Stimulated activated naive CD8-positive, alpha-beta T cell treated with anti-CD3 and anti-CD28 coated beads, Interleukin-15, amount 100 ng/mL, for 72 hours (primary cell): ENCODE results near the gene PLEKHA7.
"Not testable (repeated sequence)": the region's sequence is repeated elsewhere in the genome, so short reads cannot be mapped to it uniquely, and the experiment has no call there.

Source experiments
- ATAC-seq: fragments of 150-1000 bp; cut with Tn5 transposase; 2 replicates; pipeline ENCODE4 v1.10.0; 2021; ENCODE audit warnings: mild to moderate bottlenecking, moderate library complexity
- DNase-seq, 2 donors: peaks; one replicate each; pipeline ENCODE4 v3.0.0; 2021 to 2022
- H3K27ac Mint-ChIP-seq, 2 donors: one replicate each; pipeline ENCODE4 v1.8.0; 2022; ENCODE audit warnings: mild to moderate bottlenecking in 2 of 2, mixed read lengths in 2 of 2, moderate library complexity in 2 of 2
- H3K27me3 Mint-ChIP-seq: one replicate; pipeline ENCODE4 v1.8.0; 2022; ENCODE audit warnings: mixed read lengths
- H3K4me1 Mint-ChIP-seq: one replicate; pipeline ENCODE4 v1.8.0; 2022; ENCODE audit warnings: mild to moderate bottlenecking, mixed read lengths
- H3K4me3 Mint-ChIP-seq, 2 donors: one replicate each; pipeline ENCODE4 v1.8.0; 2022; ENCODE audit warnings: mild to moderate bottlenecking in 2 of 2, mixed read lengths in 2 of 2, moderate library complexity in 1 of 2
- H3K9me3 Mint-ChIP-seq, 2 donors: one replicate each; pipeline ENCODE4 v1.8.0; 2022; ENCODE audit warnings: mixed read lengths in 2 of 2

The PLEKHA7 gene

DNA sequence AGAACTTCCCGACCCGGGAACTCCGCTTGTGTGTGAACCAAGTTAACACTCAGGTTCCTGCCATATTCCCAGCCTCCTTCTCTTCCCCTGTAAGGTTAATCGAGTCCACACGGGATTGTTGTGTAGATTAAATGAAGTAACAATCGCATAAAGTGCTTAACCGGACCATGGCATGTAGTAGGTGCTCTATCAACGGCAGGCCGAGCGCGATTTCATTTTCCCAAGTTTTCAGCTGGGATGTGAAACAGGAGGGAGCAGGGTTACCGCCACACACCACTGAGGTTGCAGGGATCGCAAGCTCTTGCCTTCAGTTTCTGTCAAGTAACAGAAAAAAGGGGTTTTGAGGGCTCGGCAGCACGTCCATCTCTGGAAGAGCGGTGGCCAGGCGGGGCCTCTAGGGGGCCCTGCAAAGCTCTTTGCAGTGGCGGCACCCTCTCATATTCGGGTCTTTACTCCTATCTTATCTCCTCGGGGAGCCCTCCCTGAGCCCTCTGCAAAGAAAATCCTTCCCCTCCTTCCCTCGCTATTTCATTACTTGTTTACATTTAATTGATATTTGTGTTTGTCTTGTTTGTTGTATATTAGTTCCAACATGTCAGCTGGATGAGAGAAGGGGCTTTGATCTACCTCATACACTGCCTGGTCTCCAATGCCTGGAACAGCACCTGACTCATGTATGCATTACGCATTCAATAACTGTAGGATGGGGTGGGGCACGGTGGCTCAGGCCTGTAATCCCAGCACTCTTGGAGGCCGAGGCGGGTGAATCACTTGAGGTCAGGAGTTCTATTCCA is 816 bp upstream of the PLEKHA7 start:
- ATAC-seq (peak; percentile 61), DNase-seq (peak; percentile 22 to 35)
- no peaks in the 10 kb centered on the region for H3K9me3 Mint-ChIP-seq
- H3K4me1 Mint-ChIP-seq = peaks cover 13% of the 10 kb centered on the region
- peak overlapping the region; percentile 87 to 89 for H3K4me3 Mint-ChIP-seq
- peak overlapping the region; percentile 51 to 69 for H3K27ac Mint-ChIP-seq
- peaks cover 27% of the 10 kb centered on the region for H3K27me3 Mint-ChIP-seq

DNA sequence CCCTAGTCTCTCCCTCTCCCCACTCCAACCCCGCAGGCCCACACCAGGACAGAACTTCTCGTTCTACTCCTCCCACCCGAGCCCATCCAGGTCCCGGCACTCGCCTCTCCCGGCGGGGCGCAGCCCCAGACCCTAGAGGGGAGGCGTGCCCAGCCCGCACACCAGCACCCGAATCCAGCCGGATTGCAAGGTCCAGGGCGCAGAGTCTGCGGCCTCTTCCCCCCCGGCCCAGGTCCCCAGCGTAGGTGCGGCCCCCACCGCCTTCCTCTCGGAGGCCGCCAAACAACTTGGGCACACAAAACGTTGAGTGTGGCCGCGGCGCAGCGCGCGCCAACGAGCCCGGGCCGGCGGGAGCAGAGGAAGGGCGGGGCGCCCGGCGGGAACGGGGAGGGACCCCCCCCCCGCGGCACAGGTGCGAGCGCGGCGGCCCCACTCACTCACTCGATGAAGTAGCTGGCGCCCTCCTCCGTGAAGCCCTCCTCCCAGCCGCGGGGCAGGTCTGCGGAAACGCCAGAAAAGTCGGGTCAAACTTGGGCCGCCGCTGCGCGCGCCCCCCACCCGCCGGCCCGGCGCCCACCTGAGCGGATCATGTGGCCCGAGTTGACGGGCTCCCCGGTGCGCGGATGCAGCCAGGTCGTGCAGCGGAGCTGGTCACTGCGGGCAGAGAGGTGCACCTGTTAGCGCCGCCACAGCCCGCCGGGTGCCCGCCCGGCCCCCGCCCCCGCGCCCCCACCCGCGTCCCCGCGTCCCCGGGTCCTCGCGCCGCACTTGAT is 480 bp downstream of the PLEKHA7 start:
- ATAC-seq (peak; percentile 56), DNase-seq (peak; percentile 18 to 24)
- Mint-ChIP-seq H3K4me1 (peaks cover 13% of the 10 kb centered on the region), H3K27me3 (peaks cover 27% of the 10 kb centered on the region), H3K27ac (no peak overlapping the region), H3K4me3 (peak overlapping the region in 1 of 2 donors; percentile 63), H3K9me3 (no peaks in the 10 kb centered on the region)

DNA sequence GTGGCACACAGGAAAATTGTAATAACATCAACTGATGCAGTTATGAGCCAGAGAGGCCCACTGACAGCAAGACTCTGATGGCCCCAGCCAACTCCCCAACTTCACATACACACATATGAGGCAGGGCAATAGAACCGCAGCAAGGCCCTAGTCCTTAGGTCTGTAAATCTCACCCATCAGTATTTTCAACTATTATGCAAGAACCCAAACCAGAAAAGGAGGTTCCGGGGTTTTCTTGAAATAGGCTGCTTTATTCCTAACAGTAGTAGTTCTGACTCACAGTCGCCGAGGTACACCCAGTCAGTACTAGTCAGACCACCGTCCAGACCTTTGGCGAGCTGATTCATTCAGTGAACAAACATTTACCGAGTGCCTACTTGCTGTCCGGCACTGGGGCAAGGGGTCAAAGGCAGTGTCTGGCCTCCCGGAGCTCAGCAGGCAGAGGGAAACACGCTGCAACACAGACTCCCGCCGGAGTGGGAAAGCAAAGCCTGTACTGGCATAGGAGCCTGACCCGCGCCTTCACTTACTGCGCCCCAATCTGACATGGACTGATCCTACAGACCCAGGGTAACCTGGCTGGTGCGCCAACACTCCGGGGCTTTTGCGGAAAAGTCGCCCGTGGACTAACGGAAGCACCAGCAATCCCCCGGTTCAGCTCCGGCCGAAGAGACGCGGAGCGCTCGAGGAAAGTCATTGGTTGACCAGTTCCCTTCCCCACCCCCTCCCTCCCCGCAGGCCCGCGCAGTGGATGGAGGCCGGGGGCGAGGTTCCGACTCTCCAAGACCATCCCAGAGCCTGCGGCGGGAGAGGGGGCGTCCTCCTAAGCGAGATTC is 1.3 kb downstream of the PLEKHA7 start:
- Mint-ChIP-seq H3K4me1 (peaks cover 13% of the 10 kb centered on the region), H3K4me3 (peak overlapping the region in 1 of 2 donors; percentile 63), H3K27ac (no peak overlapping the region), H3K27me3 (peaks cover 27% of the 10 kb centered on the region), H3K9me3 (no peaks in the 10 kb centered on the region)
- ATAC-seq (no peak), DNase-seq (no peak)

DNA sequence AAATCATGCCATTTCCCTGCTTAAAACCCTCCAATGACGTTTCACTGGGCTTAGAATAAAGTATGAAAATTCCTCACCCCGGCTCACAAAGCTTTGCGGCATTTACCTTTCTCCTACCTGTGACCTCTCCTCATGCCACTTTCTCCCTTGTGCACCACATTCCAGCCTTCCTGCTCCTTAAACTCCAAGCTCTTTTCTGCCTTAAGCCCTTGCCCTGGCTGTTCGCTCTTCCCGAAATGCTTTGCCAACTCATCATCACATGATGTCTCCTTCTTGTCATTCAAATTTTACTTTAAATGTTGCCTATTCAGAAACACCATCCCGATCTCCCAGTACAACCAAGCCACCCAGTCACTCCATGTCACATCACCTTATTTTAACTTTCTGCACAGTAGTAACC is 2.0 kb downstream of the PLEKHA7 start:
- Mint-ChIP-seq H3K9me3 (no peaks in the 10 kb centered on the region), H3K27me3 (peaks cover 27% of the 10 kb centered on the region), H3K27ac (no peak overlapping the region), H3K4me1 (peaks cover 13% of the 10 kb centered on the region), H3K4me3 (no peak overlapping the region)
- DNase-seq (no peak), ATAC-seq (no peak)

DNA sequence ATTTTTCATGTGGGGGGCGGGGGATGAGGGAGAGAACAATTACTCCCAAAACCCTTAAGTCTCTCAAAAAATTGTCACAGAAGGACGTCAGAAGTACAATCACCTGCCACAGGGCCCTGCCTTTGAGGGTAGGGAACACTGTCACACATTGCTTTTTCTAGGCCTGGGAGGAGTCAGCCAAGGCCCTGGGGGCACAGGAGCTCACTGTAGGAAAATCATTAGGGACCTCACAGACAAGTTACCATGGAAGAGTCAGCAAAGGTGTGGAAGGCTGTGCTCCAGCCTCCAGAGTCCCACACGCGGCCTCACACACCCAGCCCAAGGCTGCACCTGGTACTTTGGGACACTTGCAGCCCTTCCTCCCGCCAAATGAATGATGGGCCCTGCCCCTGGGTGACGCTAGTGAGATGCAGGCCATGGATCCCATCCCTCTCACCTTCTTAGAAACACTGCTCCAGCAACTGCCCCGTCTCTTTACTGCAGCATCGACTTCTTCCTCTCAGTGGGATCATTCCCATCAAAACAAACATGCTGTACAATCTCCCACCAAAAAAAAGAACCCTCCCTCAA is 3.3 kb downstream of the PLEKHA7 start:
- H3K4me1 Mint-ChIP-seq = peaks cover 13% of the 10 kb centered on the region
- H3K4me3 Mint-ChIP-seq = no peak overlapping the region
- H3K9me3 Mint-ChIP-seq = no peaks in the 10 kb centered on the region
- no peak overlapping the region for H3K27ac Mint-ChIP-seq
- ATAC-seq (no peak), DNase-seq (no peak)
- peaks cover 15% of the 10 kb centered on the region for H3K27me3 Mint-ChIP-seq

DNA sequence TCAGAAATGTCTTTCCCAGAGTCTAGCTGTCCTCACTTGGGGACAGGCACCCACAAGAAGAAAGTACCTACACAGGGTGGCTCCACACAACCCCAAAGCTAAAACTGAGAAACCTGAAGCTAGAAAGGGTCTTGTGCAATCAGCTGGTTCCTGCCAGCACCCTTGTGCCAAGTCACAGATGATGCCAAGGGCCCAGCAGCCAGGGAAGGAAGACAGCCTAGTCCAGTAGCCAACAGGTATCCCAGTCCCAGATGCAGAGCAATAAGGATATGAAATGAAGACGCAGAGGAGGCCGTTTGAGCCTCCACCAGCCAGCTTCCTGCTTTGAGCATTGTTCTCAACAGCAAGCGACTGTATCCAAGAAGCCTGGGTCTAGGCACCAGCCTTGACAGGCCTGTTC is 6.1 kb downstream of the PLEKHA7 start:
- Mint-ChIP-seq H3K27me3 (no peaks in the 10 kb centered on the region), H3K9me3 (no peaks in the 10 kb centered on the region), H3K4me1 (peaks cover under 1% of the 10 kb centered on the region), H3K4me3 (no peak overlapping the region), H3K27ac (no peak overlapping the region)
- no peak for ATAC-seq
- DNase-seq = no peak

DNA sequence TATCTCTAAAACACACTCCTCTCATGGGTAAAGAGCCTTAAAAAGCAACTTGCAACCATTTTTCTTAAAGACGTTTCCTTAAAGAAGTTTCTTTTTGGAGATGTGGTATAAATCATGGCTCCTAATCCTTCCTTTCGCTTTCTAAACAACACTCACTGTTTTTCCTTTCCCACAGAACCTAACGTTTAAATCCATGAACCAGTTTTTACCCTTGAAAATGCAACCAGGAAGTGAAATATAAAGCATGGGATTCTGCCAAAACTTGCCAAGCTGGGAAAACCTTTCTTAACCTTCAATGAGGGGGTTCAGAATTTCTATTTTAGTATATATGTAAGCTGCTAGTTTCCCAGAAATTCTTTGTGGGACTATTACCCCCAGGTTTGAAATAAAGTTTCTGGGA is 8.6 kb downstream of the PLEKHA7 start:
- ATAC-seq (no peak), DNase-seq (no peak)
- Mint-ChIP-seq H3K27me3 (no peaks in the 10 kb centered on the region), H3K4me1 (no peaks in the 10 kb centered on the region), H3K4me3 (no peak overlapping the region), H3K27ac (no peak overlapping the region), H3K9me3 (no peaks in the 10 kb centered on the region)

DNA sequence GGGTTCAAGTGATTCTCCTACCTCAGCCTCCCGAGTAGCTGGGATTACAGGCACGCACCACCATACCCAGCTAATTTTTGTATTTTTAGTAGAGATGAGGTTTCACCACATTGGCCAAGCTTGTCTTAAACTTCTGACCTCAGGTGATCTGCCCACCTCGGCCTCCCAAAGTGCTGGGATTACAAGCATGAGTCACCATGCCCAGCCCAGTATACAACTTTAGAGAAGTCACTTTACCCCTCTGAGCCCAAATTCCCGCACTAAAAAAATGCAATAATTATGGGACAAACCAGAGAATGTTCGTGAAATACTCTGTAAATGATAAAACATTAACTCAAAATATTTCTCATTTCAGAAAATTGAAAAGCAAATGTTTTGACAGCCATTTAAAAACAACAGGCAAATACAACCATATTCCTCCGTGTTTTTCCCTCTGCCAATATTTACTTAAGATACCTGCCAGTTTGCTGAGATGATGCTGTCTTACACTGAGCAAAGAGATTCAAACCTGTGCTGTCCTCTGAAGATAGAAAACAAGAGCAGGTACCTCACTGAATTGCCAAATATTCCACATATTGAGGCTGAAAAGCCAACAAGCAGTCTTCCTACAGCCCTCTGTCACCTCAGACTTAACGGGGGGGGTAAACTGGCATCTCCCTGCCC is 9.6 kb downstream of the PLEKHA7 start:
- Mint-ChIP-seq H3K4me1 (no peaks in the 10 kb centered on the region), H3K27ac (no peak overlapping the region), H3K9me3 (no peaks in the 10 kb centered on the region), H3K27me3 (no peaks in the 10 kb centered on the region), H3K4me3 (no peak overlapping the region)
- ATAC-seq (no peak), DNase-seq (no peak)

DNA sequence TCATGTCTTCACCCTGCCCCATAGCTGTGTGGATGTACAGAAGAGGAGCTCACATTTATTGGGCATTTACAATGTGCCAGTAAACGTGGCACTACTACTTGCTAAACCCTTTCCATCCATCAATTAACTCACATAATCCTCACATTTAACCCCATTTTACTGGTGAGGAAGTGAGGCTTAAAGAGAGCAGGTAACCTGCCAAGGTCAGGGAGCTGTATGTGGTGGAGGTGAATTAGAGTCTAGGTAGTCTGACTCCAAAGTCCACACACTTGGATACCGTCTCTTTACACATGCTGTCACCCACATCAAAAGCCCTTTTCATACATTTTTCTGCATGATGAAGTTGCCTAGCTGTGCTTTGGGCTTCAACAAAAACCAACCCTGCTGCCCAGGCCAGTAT is 10.8 kb downstream of the PLEKHA7 start:
- H3K27ac Mint-ChIP-seq = no peak overlapping the region

DNA sequence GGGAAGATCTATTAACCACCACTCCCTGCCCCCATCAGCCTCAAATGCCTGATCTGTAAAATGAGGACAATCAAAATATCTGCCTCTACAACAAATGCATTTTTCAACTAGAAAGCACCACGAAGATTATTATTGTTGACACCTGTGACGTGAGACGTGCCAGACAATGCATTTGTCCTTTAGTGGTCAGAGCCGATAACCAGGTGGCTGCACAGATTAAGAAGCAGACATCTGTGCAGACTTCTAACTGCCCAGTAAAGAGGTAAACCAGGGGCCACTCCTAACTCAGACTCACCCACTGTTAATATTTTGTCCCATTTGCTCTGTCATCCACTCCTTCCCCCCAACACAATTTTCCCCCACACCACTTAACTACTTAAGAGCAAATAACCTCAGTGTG is 11.7 kb downstream of the PLEKHA7 start:
- Mint-ChIP-seq H3K27ac (no peak overlapping the region), H3K4me1 (no peaks in the 10 kb centered on the region), H3K4me3 (no peak overlapping the region), H3K9me3 (no peaks in the 10 kb centered on the region), H3K27me3 (no peaks in the 10 kb centered on the region)
- no peak for ATAC-seq
- no peak for DNase-seq

More for the DNA sequence above, 10.8 kb downstream of the PLEKHA7 start:
- no peaks in the 10 kb centered on the region for H3K27me3 Mint-ChIP-seq
- H3K4me3 Mint-ChIP-seq = no peak overlapping the region
- DNase-seq (no peak), ATAC-seq (no peak)
- no peaks in the 10 kb centered on the region for H3K4me1 Mint-ChIP-seq
- H3K9me3 Mint-ChIP-seq = no peaks in the 10 kb centered on the region

DNA sequence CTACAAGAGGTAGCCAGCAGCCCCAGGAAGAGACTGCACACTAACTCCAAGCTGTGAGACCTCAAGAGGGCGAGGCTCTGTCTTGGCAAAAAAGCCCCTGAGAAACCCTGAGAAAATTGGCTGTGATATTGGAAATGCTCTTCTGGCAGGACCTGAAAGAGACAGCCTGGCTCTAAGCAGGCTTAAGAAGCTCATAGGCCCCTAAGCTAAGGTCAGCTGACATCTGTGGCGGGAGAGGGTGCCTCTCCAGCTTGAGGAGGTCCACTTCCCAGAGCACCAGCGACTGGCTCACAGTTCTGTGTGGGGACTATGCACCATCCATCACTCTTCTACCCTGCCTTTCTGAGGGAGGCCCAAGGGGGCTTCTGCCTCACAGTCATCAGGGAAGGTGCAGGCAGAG is 12.4 kb downstream of the PLEKHA7 start:
- no peak overlapping the region for H3K27ac Mint-ChIP-seq
- no peaks in the 10 kb centered on the region for H3K9me3 Mint-ChIP-seq
- no peak for DNase-seq
- no peaks in the 10 kb centered on the region for H3K27me3 Mint-ChIP-seq
- no peaks in the 10 kb centered on the region for H3K4me1 Mint-ChIP-seq
- no peak for ATAC-seq
- H3K4me3 Mint-ChIP-seq = no peak overlapping the region

DNA sequence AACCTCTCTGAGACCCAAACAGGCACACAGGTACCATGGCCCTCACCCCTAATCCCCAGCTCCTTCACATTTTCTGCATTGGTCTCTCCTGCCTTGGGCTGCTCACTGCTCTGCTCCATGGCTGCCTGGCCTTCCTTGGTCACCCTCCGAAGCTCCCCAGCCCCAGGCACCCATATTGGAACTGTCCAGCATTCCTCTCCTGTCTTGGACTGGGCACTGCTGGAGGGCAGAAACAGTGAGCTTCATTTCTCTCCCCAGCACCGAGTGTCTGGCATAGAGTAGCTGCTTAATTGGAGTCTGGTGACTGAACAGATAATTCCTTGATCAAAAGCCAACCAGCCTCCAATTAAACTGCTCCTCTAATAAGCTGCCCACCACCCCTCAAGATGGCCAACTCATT is 13.2 kb downstream of the PLEKHA7 start:
- Mint-ChIP-seq H3K4me1 (no peaks in the 10 kb centered on the region), H3K9me3 (no peaks in the 10 kb centered on the region), H3K27me3 (no peaks in the 10 kb centered on the region), H3K4me3 (no peak overlapping the region), H3K27ac (no peak overlapping the region)
- ATAC-seq (no peak), DNase-seq (no peak)

DNA sequence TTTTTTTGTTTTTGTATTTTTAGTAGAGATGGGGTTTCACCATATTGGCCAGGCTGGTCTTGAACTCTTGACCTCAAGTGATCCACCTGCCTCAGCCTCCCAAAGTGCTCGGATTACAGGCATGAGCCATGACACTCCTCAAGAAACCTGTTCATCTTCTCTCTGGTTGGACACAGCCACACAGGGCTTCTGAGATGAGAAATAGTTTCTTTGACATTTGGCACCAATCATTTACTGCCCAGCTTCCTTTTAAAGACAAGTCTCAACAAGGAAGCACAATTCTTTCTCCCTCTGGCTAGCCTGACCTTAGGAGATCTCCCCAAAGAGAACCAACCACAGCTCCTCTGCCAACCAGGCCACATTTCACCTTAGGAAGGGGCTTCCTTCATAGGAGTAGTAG is 14.0 kb downstream of the PLEKHA7 start:
- not testable (repeated sequence) for H3K4me1 Mint-ChIP-seq, H3K4me3 Mint-ChIP-seq, H3K27ac Mint-ChIP-seq, DNase-seq, H3K27me3 Mint-ChIP-seq, H3K9me3 Mint-ChIP-seq, ATAC-seq

DNA sequence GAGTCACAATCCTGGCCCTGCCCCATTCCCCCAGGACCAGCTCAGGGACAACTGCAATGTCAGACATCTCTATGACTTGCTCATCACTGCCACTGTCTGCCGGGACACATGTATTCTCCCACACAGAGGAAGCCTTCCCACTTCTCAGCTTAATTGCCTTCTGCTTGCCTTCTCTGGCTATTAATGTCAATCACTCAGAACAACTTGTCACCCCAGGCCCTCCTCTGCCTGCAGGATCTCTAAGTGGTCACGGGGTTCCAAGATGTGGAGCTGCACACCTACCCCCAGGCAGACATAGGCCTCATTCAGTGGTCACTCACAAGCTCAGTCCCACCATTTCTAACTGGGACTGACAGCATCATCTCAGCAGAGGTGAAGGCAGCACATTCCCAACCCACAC is 15.1 kb downstream of the PLEKHA7 start:
- ATAC-seq (no peak), DNase-seq (no peak)
- Mint-ChIP-seq H3K4me3 (no peak overlapping the region), H3K4me1 (no peaks in the 10 kb centered on the region), H3K27me3 (no peaks in the 10 kb centered on the region), H3K27ac (no peak overlapping the region), H3K9me3 (no peaks in the 10 kb centered on the region)

DNA sequence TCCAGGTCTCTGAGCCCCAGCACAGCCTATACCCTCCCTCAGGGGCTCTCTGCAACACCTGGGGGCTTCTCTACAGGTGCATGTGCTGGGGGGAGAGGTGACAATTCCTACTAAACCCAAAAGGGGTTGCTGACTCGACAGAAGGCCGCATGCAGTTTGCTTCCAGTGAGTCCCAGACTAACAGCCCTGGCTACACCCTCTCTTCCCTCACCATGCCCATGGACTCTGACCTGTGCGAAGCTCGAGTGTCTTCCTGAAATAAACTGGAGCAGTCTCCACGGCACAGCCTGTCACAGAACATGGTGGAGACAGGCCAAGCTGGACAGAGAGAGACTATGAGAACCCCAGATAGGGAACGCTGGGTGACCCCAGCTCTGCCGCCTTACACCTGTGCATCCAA is 16.6 kb downstream of the PLEKHA7 start:
- DNase-seq = no peak
- H3K4me3 Mint-ChIP-seq = no peak overlapping the region
- no peak overlapping the region for H3K27ac Mint-ChIP-seq
- H3K9me3 Mint-ChIP-seq = no peaks in the 10 kb centered on the region
- H3K27me3 Mint-ChIP-seq = no peaks in the 10 kb centered on the region
- H3K4me1 Mint-ChIP-seq = no peaks in the 10 kb centered on the region
- ATAC-seq = no peak
